PC-3 (cell line): ENCODE measurements around the gene SLCO4C1.

ENCODE experiments used
- CTCF ChIP-seq: fragments of 300-600 bp; sonication (generic); conservative IDR thresholded peaks from 2 replicates; pipeline ENCODE4 v1.5.1; 2017; ENCODE audit warnings: antibody characterized with exemption, low read depth, mild to moderate bottlenecking, low read length
- EZH2 ChIP-seq: fragments of 300-600 bp; sonication (generic); IDR thresholded peaks from one replicate; pipeline ENCODE4 v1.6.1; 2017; ENCODE audit warnings: antibody characterized with exemption, mild to moderate bottlenecking, low read length; ENCODE audit not compliant: unreplicated experiment

DNA sequence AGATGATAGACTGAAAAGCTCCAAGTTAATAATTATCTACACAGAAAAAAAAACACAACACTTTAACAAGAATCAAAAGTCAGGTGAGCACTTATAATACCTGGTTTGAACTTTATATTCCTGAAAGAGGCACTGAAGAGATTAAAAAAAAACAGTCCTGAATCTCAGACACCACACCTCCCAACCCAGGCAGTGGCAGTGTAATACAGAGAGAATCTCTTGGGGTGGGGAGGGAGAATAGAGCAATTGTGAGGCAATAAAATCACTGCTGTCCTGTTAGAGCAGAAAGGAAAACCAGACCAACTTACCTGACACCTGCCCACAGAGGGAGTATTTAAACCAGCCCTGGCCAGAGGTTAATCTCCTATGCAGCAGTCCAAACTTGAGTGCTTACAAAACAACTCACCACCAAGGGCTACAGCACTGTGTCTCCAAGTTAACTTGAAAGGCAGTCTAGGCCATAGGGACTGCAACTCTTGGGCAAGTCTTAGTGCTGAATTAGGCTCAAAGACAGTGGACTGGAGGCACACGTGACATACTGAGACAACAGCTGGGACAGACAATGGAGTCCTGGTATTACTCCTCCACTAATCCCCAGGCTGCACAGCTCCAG lies 54.2 kb downstream of the SLCO4C1 start:
- TF ChIP-seq CTCF = no peak
- TF ChIP-seq EZH2 = no peak
